ENCODE data around the gene AGT.
"Not testable (repeated sequence)": the region's sequence is repeated elsewhere in the genome, so short reads cannot be mapped to it uniquely, and the experiment has no call there.

The AGT gene

GRCh38 chr1:230707732-230708630 is 5.9 kb downstream of the AGT start:
- no peak for DNase-seq (ENCODE audit: low spot score)

GRCh38 chr1:230706887-230707731 is 6.8 kb downstream of the AGT start:
- DNase-seq (ENCODE audit: low spot score): no peak

- no peak for DNase-seq (ENCODE audit: low spot score)
Measured at GRCh38 chr1:230706020-230706699, 7.8 kb downstream of the AGT start.

GRCh38 chr1:230705289-230706019 is 8.5 kb downstream of the AGT start:
- DNase-seq (ENCODE audit: low spot score): no peak

GRCh38 chr1:230704830-230705229 is 9.1 kb downstream of the AGT start:
- DNase-seq (ENCODE audit: low spot score): no peak

GRCh38 chr1:230703679-230704385 is 10.1 kb downstream of the AGT start:
- no peak for DNase-seq (ENCODE audit: low spot score)

- no peak for DNase-seq (ENCODE audit: low spot score)
Measured at GRCh38 chr1:230702934-230703678, 10.8 kb downstream of the AGT start.

- DNase-seq (ENCODE audit: low spot score): no peak
Measured at GRCh38 chr1:230701895-230702768, 11.8 kb downstream of the AGT start.

GRCh38 chr1:230701434-230701833 is 12.5 kb downstream of the AGT start:
- no peak for DNase-seq (ENCODE audit: low spot score)

GRCh38 chr1:230700132-230700531 is 13.8 kb downstream of the AGT start:
- no peak for DNase-seq (ENCODE audit: low spot score)

GRCh38 chr1:230699716-230700115 is 14.2 kb downstream of the AGT start:
- no peak for DNase-seq (ENCODE audit: low spot score)

- not testable (repeated sequence) for DNase-seq (ENCODE audit: low spot score)
Measured at GRCh38 chr1:230698964-230699363, 15.0 kb downstream of the AGT start.

- DNase-seq (ENCODE audit: low spot score): no peak
Measured at GRCh38 chr1:230698130-230698529, 15.8 kb downstream of the AGT start.

GRCh38 chr1:230696722-230697437 is 17.0 kb downstream of the AGT start:
- no peak for DNase-seq (ENCODE audit: low spot score)

GRCh38 chr1:230696218-230696617 is 17.7 kb downstream of the AGT start:
- no peak for DNase-seq (ENCODE audit: low spot score)

GRCh38 chr1:230694991-230695390 is 18.9 kb downstream of the AGT start:
- DNase-seq (ENCODE audit: low spot score): no peak

GRCh38 chr1:230694464-230694863 is 19.5 kb downstream of the AGT start:
- DNase-seq (ENCODE audit: low spot score): no peak

GRCh38 chr1:230693777-230694176 is 20.1 kb downstream of the AGT start:
- DNase-seq (ENCODE audit: low spot score): no peak

GRCh38 chr1:230693221-230693620 is 20.7 kb downstream of the AGT start:
- DNase-seq (ENCODE audit: low spot score): no peak
